Activated CD4-positive, CD25-positive, alpha-beta regulatory T cell (primary cell): ENCODE results near the gene TRMT1.
"Not testable (repeated sequence)": the region's sequence is repeated elsewhere in the genome, so short reads cannot be mapped to it uniquely, and the experiment has no call there.

Experiments used
- DNase-seq, 4 experiments: peaks; one replicate each; lab custom pipeline; 2025; lab: John Stamatoyannopoulos, UW

Gene TRMT1

GRCh38 chr19:13116282-13117175 lies at the start of gene TRMT1:
Gene TRMT1 (minus strand): TSS chr19:13116740. CDS start chr19:13116399, 341 bp downstream.
- DNase-seq = peak; percentile 76 to 90 (median 82)

- not testable (repeated sequence) for DNase-seq
Measured at GRCh38 chr19:13166151-13166550, 49.6 kb upstream of the TRMT1 start.

- no peak for DNase-seq
Measured at GRCh38 chr19:13165162-13165997, 48.8 kb upstream of the TRMT1 start.

GRCh38 chr19:13164343-13165161 lies 48.0 kb upstream of the TRMT1 start:
- DNase-seq = no peak

- DNase-seq = peak in 1 of 4 experiments; percentile 9
Measured at GRCh38 chr19:13163609-13164342, 47.2 kb upstream of the TRMT1 start.

GRCh38 chr19:13162724-13163608 lies 46.4 kb upstream of the TRMT1 start:
- peak; percentile 52 to 68 (median 57) for DNase-seq

- no peak for DNase-seq
Measured at GRCh38 chr19:13160557-13160956, 44.0 kb upstream of the TRMT1 start.

GRCh38 chr19:13159713-13160112 lies 43.2 kb upstream of the TRMT1 start:
- no peak for DNase-seq

GRCh38 chr19:13155472-13156359 lies 39.2 kb upstream of the TRMT1 start:
- peak in 3 of 4 experiments; percentile 27 to 71 (median 64) for DNase-seq

GRCh38 chr19:13154911-13155471 lies 38.5 kb upstream of the TRMT1 start:
- peak; percentile 46 to 58 (median 53) for DNase-seq

GRCh38 chr19:13154241-13154778 lies 37.8 kb upstream of the TRMT1 start:
- peak in 2 of 4 experiments; percentile 20 to 38 for DNase-seq

GRCh38 chr19:13153569-13154240 lies 37.2 kb upstream of the TRMT1 start:
- DNase-seq = no peak

- DNase-seq = peak; percentile 92 to 97 (median 95)
Measured at GRCh38 chr19:13152974-13153568, 36.5 kb upstream of the TRMT1 start.

GRCh38 chr19:13152356-13152973 lies 35.9 kb upstream of the TRMT1 start:
- DNase-seq = no peak

- DNase-seq = peak; percentile 86 to 89 (median 88)
Measured at GRCh38 chr19:13151605-13152355, 35.2 kb upstream of the TRMT1 start.

- DNase-seq = no peak
Measured at GRCh38 chr19:13150931-13151604, 34.5 kb upstream of the TRMT1 start.
